AG09319 (cell line): ENCODE measurements around the gene PARD3B.

Source experiments
- DNase-seq: peaks from one replicate; pipeline ENCODE4 v3.0.0-alpha.2; 2010; ENCODE audit warnings: low read depth; ENCODE audit errors: extremely low read depth
- TF ChIP-seq, protein P1 (sequence below): IDR thresholded peaks from 2 replicates; pipeline ENCODE4 v1.5.1; 2011; ENCODE audit warnings: low read depth, mild to moderate bottlenecking, inconsistent platforms, low read length, moderate library complexity

The PARD3B gene

DNA sequence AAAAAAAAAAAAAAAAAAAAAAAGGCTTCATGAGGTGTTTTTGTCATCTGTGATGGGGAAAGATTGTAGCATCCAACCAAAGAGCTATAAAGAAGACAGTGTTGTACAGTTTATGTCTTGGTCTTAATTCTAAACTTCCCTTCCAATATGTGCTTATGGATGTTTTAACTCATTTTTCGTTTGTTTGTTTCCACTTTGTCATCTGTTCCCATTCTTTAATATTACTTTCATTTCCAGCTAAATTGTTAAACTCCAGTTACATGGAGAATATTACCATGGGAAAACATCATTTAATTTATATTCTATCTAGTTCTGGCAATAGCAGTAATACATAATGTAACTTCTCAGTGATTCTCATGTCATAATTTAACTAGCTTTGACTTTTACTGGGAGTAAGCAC is 792.9 kb downstream of the PARD3B start:
- TF ChIP-seq, protein P1, sequence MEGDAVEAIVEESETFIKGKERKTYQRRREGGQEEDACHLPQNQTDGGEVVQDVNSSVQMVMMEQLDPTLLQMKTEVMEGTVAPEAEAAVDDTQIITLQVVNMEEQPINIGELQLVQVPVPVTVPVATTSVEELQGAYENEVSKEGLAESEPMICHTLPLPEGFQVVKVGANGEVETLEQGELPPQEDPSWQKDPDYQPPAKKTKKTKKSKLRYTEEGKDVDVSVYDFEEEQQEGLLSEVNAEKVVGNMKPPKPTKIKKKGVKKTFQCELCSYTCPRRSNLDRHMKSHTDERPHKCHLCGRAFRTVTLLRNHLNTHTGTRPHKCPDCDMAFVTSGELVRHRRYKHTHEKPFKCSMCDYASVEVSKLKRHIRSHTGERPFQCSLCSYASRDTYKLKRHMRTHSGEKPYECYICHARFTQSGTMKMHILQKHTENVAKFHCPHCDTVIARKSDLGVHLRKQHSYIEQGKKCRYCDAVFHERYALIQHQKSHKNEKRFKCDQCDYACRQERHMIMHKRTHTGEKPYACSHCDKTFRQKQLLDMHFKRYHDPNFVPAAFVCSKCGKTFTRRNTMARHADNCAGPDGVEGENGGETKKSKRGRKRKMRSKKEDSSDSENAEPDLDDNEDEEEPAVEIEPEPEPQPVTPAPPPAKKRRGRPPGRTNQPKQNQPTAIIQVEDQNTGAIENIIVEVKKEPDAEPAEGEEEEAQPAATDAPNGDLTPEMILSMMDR: no peak
- no peak for DNase-seq

DNA sequence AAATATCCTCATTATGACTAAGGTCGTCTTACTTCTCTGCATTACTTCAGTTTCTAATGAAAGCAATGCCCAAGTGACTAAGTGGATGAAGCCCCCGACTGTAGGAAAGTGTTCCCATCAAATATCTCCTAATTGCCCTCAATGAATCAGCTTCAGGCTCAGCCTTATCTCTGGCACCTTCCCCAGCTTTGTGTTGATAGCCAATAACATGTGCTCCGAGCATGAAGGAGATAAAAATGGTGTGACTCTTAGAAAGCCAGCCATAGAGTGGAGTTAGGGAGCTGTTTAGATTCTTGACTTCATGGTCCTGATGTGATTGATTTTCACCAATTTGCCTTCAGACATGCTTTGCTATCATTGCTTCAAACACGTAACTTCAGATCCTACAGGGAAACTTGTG is 797.8 kb downstream of the PARD3B start:
- TF ChIP-seq, protein P1: no peak
- no peak for DNase-seq

DNA sequence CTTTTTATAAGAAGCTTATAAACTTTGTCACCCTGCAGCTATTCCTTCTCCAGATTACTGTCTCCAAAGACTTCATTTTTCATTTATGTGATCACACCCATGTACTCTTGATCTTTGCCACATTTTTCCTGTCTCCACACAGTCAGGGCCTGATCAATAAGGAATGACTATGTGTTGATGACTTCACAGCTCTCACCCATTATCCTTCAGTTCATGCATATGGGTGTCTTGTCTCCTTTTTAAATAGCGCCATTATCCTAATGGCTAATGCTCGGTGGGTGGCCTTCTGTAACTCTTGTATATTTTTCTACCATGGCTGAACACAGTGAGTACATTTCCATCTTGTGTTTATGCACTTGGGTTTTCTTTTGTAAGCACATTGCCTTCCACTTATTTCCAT is 801.4 kb downstream of the PARD3B start:
- TF ChIP-seq, protein P1: no peak
- no peak for DNase-seq

DNA sequence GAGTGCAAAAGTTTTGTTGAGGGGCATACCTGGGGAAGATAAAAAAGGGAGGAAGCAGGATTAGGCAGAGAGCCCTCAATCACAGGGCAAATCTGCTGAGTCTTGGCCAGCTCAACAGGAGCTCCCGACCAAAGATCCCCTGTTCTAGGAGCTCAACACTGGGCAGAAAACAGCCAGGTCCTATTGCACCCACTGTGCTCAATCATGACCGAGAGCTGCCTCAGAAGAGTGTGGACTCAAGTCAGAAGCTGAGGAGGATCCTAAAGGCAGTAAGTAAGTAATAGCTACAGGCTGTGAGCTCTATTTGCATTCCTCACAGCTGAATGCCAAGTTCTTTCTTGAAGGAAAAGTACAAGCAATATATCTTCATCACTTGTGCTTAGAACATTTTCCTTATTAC is 802.6 kb downstream of the PARD3B start:
- TF ChIP-seq, protein P1: no peak
- no peak for DNase-seq

DNA sequence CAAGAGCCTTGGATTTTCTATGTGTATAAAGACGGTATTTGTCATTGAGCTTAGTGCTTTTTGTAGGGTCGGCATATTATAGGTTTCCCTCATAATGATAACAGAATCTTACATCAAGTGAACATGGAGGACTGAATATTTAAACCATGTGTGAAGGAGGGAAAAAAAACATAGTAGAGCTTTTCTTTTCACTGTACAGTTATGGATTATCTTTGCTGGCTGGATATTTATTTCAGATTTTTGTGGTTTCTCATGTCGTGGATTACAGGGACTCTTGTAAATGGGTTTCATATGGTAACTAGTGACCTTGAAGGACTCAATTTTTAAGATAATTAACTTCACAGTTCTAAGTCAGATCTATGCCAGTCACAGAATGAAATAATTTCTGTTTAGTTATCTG is 806.8 kb downstream of the PARD3B start:
- TF ChIP-seq, protein P1: no peak
- no peak for DNase-seq

DNA sequence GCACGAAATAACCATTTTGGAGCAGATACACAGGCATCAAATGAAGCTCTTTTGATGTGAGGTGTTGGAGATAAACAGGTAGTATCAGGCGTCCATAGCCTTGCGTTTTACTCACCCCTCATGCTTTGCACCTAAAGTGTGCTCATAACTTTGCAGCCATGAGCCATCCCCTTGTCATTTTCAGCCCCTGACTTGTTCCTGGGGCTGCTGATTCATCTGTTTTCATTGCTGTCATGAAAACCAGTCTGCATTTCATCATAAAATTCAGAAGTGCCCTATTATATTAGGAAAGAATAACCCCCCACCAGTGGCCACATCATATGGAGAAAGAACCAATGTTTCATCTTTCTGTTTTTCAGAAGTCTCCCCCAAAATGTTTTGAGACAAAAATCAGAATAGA is 807.3 kb downstream of the PARD3B start:
- no peak for DNase-seq
- TF ChIP-seq, protein P1: no peak

DNA sequence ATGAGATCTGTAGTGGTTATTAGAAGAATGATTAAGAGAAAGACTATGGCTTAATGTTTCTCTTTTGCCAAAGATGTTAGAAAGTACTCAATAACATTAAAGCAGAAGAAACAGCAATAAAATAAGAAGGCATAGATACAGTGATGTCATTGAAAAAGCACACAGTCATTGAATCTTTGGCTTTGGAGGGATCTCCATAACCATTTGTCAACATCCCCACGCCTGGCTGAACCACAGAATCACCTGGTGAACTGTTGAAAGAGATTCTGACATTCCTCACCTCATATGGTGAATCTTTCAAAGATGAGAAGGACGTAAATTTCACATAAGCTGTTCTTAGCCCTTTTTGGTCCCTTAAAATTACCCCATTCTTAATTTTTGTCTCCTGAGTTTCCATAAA is 812.5 kb downstream of the PARD3B start:
- DNase-seq: no peak
- TF ChIP-seq, protein P1: no peak
